Stimulated activated CD4-positive, alpha-beta T cell treated with anti-CD3 and anti-CD28 coated beads, Interleukin-15, amount 100 ng/mL, for 48 hours (primary cell): ENCODE measurements around the gene C11orf71.

Experiments
- DNase-seq, 2 donors: peaks; one replicate each; pipeline ENCODE4 v3.0.0-alpha.2; 2020; ENCODE audit warnings: low read depth in 2 of 2

The C11orf71 gene

DNA sequence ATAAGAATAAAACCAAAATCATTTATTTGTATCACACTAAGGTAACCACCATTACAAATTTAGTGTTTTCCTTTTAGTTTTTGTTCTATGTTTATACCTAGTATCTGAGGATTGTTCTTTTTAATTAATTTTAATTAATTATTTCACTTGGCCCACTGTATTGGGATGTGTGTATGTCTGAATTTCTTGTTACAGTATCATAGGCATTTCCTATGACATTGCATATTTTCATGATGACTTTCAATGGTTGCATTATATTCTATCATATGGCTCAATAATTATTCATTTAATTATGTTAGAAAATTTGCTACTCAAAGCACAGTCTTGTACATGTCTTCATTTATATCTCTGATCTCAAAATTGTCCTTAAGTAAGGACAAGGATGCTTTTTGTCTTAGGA is 41.0 kb downstream of the C11orf71 start:
- no peak for DNase-seq

DNA sequence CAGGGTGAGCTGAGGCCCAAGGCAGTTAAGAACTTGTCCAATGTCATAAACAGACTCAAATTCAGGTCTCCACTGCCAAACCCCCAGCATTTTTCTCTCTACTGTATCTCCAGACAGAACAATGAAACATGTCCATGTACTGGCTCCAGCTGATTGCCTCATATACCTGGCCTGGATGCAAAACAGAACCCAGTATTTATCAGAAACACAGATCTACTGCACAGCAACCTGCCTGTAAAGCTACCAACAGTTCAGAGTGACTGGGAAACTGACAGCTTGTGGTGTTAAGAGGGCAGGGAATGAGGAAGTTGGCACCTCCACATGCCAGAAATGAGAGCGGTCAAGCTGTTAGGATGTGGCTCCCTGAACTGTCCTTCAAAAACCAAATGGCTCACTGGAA is 41.6 kb downstream of the C11orf71 start:
- no peak for DNase-seq

DNA sequence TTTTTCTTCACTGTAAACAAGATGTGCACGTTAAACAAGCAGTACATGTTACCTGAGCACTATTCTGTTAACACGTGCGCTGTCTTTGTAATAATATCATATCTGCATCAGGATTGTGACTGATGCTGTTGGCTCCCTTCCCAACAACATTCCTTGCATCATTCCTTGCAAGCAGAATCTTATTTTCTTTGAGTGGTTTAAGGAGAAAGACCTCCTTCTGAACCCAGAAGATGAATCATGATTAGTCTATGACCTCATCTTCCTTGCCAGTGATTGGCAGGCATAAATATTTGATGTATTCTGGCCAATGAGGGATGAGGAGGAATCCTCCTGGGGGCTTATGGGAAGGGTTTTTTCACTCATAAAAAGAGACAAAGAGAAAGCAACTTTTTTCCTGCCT is 46.2 kb downstream of the C11orf71 start:
- DNase-seq, result no peak

DNA sequence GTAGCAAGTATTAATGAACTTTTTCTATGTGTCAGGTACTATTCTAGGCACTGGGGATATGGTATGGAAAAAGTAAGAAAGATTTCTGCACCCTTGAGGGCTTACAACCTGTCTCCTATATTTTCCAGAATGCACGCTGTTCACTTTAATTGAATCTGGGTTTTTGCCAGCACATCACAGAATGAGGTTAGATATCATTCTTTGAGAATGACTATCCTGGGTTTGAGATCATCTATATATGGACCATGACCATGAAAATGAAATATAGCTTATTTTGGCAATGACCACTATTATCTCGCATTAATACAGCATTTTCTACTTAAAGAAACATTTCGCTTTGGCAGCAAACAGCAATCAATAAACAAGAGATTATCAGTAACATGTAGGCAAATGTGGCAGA is 46.9 kb downstream of the C11orf71 start:
- DNase-seq, result no peak

DNA sequence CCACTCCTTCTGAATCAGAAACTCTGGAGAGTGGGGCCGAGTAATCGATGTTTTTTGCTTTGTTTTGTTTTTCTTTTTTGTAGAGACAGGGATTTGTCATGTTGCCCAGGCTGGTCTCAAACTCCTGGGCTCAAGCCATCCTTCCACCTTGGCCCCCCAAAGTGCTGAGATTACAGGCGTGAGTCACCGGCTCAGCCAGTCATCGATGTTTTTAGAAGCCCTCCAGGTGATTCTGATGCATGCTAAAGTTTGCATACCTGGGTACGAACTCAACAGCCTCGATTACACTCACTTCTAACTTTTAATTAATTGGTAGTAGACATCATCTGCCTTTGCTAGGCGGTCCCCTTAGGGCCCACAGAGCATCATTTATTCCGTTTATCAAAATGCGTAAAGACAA is 50.3 kb downstream of the C11orf71 start:
- no peak for DNase-seq
